H1 (cell line): ENCODE results near the gene OBSL1. TPM values are rescaled to one million over a fixed set of nuclear protein-coding genes. Genes with fewer than 3 reads are reported as not detected.

Source experiments
- CTCF ChIA-PET: fragments of 300-600 bp; sonication (Branson Sonifier 250); formaldehyde crosslinking; loops from one replicate; lab custom pipeline; 2021; ENCODE audit not compliant: partially characterized antibody; lab: Charles Lee
- POLR2A ChIA-PET: fragments of 300-600 bp; sonication (Branson Sonifier 250); formaldehyde crosslinking; loops from one replicate; lab custom pipeline; 2021; ENCODE audit warnings: inconsistent platforms; ENCODE audit not compliant: partially characterized antibody; lab: Charles Lee
- DNase-seq, 2 experiments: peaks; one replicate each; pipeline versions ENCODE4 v3.0.0 to v3.0.0-alpha.2; 2010 to 2022; ENCODE audit warnings: low spot score in 2 of 2, low read depth in 1 of 2, mixed read lengths in 1 of 2
- FAIRE-seq: peaks from 2 replicates; lab custom pipeline; 2011; peaks lifted over from hg19 to GRCh38; lab: Jason Lieb, UNC
- H2AFZ ChIP-seq: 2 replicates; pipeline ENCODE4 v1.8.1; 2012; ENCODE audit warnings: low read length, inconsistent platforms
- H2AK5ac ChIP-seq: 2 replicates; pipeline ENCODE4 v1.6.1; 2013; ENCODE audit warnings: low read depth, low read length
- H2BK120ac ChIP-seq: replicated peaks from 2 replicates; pipeline ENCODE3; 2013; ENCODE audit warnings: low read depth, low read length, inconsistent platforms
- H2BK12ac ChIP-seq: 2 replicates; pipeline ENCODE4 v1.6.1; 2013; ENCODE audit warnings: low read depth, low read length
- H2BK15ac ChIP-seq: 2 replicates; pipeline ENCODE4 v1.6.1; 2013; ENCODE audit warnings: low read length
- H2BK20ac ChIP-seq: 2 replicates; pipeline ENCODE4 v1.6.1; 2013; ENCODE audit warnings: low read length
- H2BK5ac ChIP-seq: 2 replicates; pipeline ENCODE4 v1.6.1; 2013; ENCODE audit warnings: low read depth, low read length
- H3K14ac ChIP-seq: 2 replicates; pipeline ENCODE4 v1.6.1; 2013; ENCODE audit warnings: inconsistent platforms; ENCODE audit not compliant: insufficient read length
- H3K18ac ChIP-seq: 2 replicates; pipeline ENCODE4 v1.6.1; 2013; ENCODE audit warnings: low read length; ENCODE audit errors: extremely low read depth
- H3K23ac ChIP-seq: 2 replicates; pipeline ENCODE4 v1.6.1; 2013; ENCODE audit warnings: inconsistent platforms; ENCODE audit not compliant: insufficient read length
- H3K23me2 ChIP-seq: 2 replicates; pipeline ENCODE4 v1.6.1; 2013; ENCODE audit warnings: low read depth, low read length
- H3K27ac ChIP-seq: 2 replicates; pipeline ENCODE4 v1.6.1; 2011; ENCODE audit warnings: low read depth, low read length, inconsistent platforms
- H3K27me3 ChIP-seq, 4 experiments: replicated peaks in 1 of 4; 1 replicate in 1 of 4; 2 replicates in 3 of 4; pipeline versions ENCODE4 v1.6.1 to v1.8.1; 2011 to 2013; ENCODE audit warnings: low read length in 3 of 4, mild to moderate bottlenecking in 3 of 4, inconsistent platforms in 2 of 4, mixed read lengths in 2 of 4, moderate library complexity in 1 of 4; ENCODE audit not compliant: control insufficient read depth in 3 of 4, insufficient read depth in 3 of 4; ENCODE audit errors: extremely low read depth in 1 of 4
- H3K36me3 ChIP-seq, 4 experiments: 2 replicates each; pipeline versions ENCODE4 v1.6.1 to v1.8.1; 2011 to 2013; ENCODE audit warnings: mild to moderate bottlenecking in 4 of 4, low read length in 3 of 4, moderate library complexity in 2 of 4, control low read depth in 1 of 4, inconsistent platforms in 1 of 4; ENCODE audit not compliant: insufficient read depth in 4 of 4, control insufficient read depth in 2 of 4
- H3K4ac ChIP-seq: replicated peaks from 2 replicates; pipeline ENCODE3; 2013; ENCODE audit warnings: low read length, low read depth, mixed read lengths, inconsistent platforms; ENCODE audit not compliant: insufficient read length
- H3K4me1 ChIP-seq, 4 experiments: replicated peaks in 1 of 4; 1 replicate in 1 of 4; 2 replicates in 3 of 4; pipeline versions ENCODE4 v1.6.1 to v1.8.1; 2011 to 2013; ENCODE audit warnings: low read length in 3 of 4, inconsistent platforms in 2 of 4, mixed read lengths in 1 of 4; ENCODE audit not compliant: insufficient read depth in 4 of 4, control insufficient read depth in 3 of 4
- H3K4me2 ChIP-seq, 2 experiments: 2 replicates each; pipeline versions ENCODE4 v1.6.1 to v1.8.1; 2011 to 2013; ENCODE audit warnings: low read depth in 2 of 2, low read length in 2 of 2, control low read depth in 1 of 2, inconsistent platforms in 1 of 2, mild to moderate bottlenecking in 1 of 2; ENCODE audit not compliant: insufficient read depth in 1 of 2
- H3K4me3 ChIP-seq, 4 experiments: fragments of 200-600, 300-600 bp in 1 of 4; sonication (generic), shearing (Covaris generic), sonication (Bioruptor Twin) in 1 of 4; 2 replicates each; pipeline versions ENCODE4 v1.5.1 to v1.8.1; 2011 to 2016; ENCODE audit warnings: low read length in 4 of 4, low read depth in 3 of 4, control low read depth in 2 of 4, inconsistent platforms in 2 of 4, mild to moderate bottlenecking in 2 of 4, mixed read lengths in 1 of 4, moderate library complexity in 1 of 4; ENCODE audit not compliant: insufficient read depth in 2 of 4; ENCODE audit errors: extremely low read depth in 1 of 4
- H3K56ac ChIP-seq: replicated peaks from 2 replicates; pipeline ENCODE3; 2013; ENCODE audit warnings: low read depth, mild to moderate bottlenecking, mixed read lengths, low read length, inconsistent platforms; ENCODE audit not compliant: insufficient read length
- H3K79me1 ChIP-seq: 2 replicates; pipeline ENCODE4 v1.6.1; 2013; ENCODE audit warnings: low read depth, low read length, control low read depth
- H3K79me2 ChIP-seq, 2 experiments: 2 replicates each; pipeline versions ENCODE4 v1.6.1 to v1.8.1; 2012 to 2013; ENCODE audit warnings: low read length in 2 of 2, mild to moderate bottlenecking in 2 of 2, inconsistent platforms in 1 of 2; ENCODE audit not compliant: insufficient read depth in 2 of 2, control insufficient read depth in 1 of 2
- H3K9ac ChIP-seq, 4 experiments: replicated peaks in 1 of 4; 1 replicate in 1 of 4; 2 replicates in 3 of 4; pipeline versions ENCODE4 v1.6.1 to v1.8.1; 2011 to 2013; ENCODE audit warnings: low read depth in 3 of 4, low read length in 3 of 4, control low read depth in 2 of 4, mild to moderate bottlenecking in 2 of 4, moderate library complexity in 2 of 4, inconsistent platforms in 1 of 4; ENCODE audit errors: extremely low read depth in 1 of 4
- H3K9me3 ChIP-seq, 2 experiments: 2 replicates each; pipeline versions ENCODE4 v1.6.1 to v1.8.1; 2012 to 2013; ENCODE audit warnings: mild to moderate bottlenecking in 2 of 2, moderate library complexity in 2 of 2, control low read depth in 1 of 2, inconsistent platforms in 1 of 2, low read depth in 1 of 2, low read length in 1 of 2, mixed read lengths in 1 of 2; ENCODE audit not compliant: insufficient read depth in 2 of 2
- H4K20me1 ChIP-seq, 2 experiments: replicated peaks in 1 of 2; 2 replicates each; pipeline versions ENCODE3 to v1.8.1; 2011 to 2013; ENCODE audit warnings: inconsistent platforms in 2 of 2, low read length in 2 of 2, mild to moderate bottlenecking in 1 of 2; ENCODE audit not compliant: insufficient read depth in 2 of 2, control insufficient read depth in 1 of 2
- H4K5ac ChIP-seq: 2 replicates; pipeline ENCODE4 v1.6.1; 2013; ENCODE audit warnings: low read length, low read depth, mixed read lengths, inconsistent platforms; ENCODE audit not compliant: insufficient read length
- H4K8ac ChIP-seq: 2 replicates; pipeline ENCODE4 v1.8.0; 2013; ENCODE audit warnings: mild to moderate bottlenecking, moderate library complexity, low read length, inconsistent platforms; ENCODE audit not compliant: insufficient read depth; ENCODE audit errors: extremely low read depth
- H4K91ac ChIP-seq: replicated peaks from 2 replicates; pipeline ENCODE3; 2013; ENCODE audit warnings: low read length, mixed read lengths, inconsistent platforms; ENCODE audit not compliant: insufficient read length
- CHD1 ChIP-seq: IDR thresholded peaks from 2 replicates; pipeline ENCODE4 v1.6.1; 2012; ENCODE audit warnings: low read depth, low read length, improper control_type of control experiment
- POLR2AphosphoS5 ChIP-seq: IDR thresholded peaks from 2 replicates; pipeline ENCODE4 v1.6.1; 2011; ENCODE audit warnings: low read depth, low read length
- RBBP5 ChIP-seq: IDR thresholded peaks from 2 replicates; pipeline ENCODE4 v1.7.1; 2012; ENCODE audit warnings: low read depth, mild to moderate bottlenecking, inconsistent platforms, low read length, moderate library complexity, borderline replicate concordance
- TAF1 ChIP-seq: IDR thresholded peaks from 2 replicates; pipeline ENCODE4 v1.6.1; 2011; ENCODE audit warnings: mild to moderate bottlenecking, low read depth, low read length
- WGBS, 2 experiments: shearing (Covaris generic) in 1 of 2; methylation state at CpG; one replicate each; pipeline versions ENCODE4 v1.1.6 to v1.1.7; 2013 to 2015; ENCODE audit warnings: low lambda C conversion rate in 2 of 2, mixed read lengths in 2 of 2, inconsistent platforms in 1 of 2, low coverage in 1 of 2, missing lambda C conversion rate in 1 of 2; ENCODE audit not compliant: insufficient replicate concordance in 2 of 2, insufficient coverage in 1 of 2, insufficient read length in 1 of 2; ENCODE audit errors: extremely low coverage in 1 of 2, missing lambda C conversion rate in 1 of 2; 5-methylcytosine and 5-hydroxymethylcytosine counted together
- polyA plus RNA-seq, 7 experiments: library from polyadenylated mRNA; depleted of rRNA in 3 of 7; stranded (reverse) in 5 of 7; unstranded in 2 of 7; fragments of >200 nt in 5 of 7; fragments of 200-250 nt in 2 of 7; gene quantifications; 1 replicate in 5 of 7; 2 replicates in 1 of 7; 4 replicates in 1 of 7; pipeline versions ENCODE4 v1.2.1 to v1.2.3, GENCODE V29; 2011 to 2013; ENCODE audit warnings: missing spikeins in 2 of 7, mixed read lengths in 2 of 7
- total RNA-seq: library from RNA; stranded (reverse); fragmentation: NEBNext Ultra II Directional; extraction: Animal tissue kit (Norgen Biotek cat#: 25700); gene quantifications from 2 replicates; pipeline ENCODE4 v1.2.1, GENCODE V29; 2021

The OBSL1 gene
- total and polyA plus RNA-seq, 2 of the 8 experiments (the other 6 are each of a cell fraction or from before 2014, with no cell fraction given): 116 to 127 TPM

DNA sequence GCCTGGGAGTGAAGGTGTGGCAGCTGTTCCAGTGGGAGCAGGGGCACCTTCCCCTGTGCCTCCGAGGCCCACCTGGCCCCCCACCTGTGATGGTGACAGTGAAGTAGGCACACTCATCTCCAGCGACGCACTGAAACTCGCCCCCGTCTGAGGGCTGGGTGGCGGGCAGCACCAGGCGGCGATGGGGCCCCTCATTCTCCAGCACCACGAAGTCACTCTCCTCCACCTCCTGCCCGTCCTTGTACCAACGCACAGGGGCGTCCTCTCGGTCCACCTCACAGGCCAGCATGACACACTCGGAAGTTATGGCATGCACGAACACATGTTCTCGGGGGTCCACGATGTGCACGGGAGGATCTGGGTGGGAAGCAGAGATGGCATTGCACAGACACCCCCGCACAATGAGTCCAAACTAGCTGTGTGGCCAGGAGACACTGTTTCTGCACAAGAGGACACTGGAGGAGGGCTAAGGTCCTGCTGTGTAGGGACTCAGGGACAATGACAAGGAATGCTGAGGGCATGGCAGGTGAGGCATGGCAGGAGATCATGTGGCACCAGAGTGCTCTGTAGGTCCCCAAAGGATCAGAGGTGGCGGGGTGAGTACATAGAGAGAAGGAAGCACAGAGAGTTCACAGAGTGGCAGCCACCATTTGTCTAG, 7.9 kb downstream of the OBSL1 start:
- POLR2A ChIA-PET: interaction anchor here (0.6 to 18.6 kb wide), 8 partner anchors 4 to 82 kb away, joined by 3 to 293 read pairs (median 45); partner anchors contain the start of genes CHPF, INHA, OBSL1 and STK11IP
- 0 out of 2 replicates have a peak, but pooled peaks cover 2% of the 10 kb centered on the region for H3K79me1 ChIP-seq
- no peak overlapping the region for H3K23ac ChIP-seq
- 0 out of 2 replicates have a peak overlapping the region, but pooled peaks have one; percentile 28 for H3K27ac ChIP-seq
- H2AFZ ChIP-seq: no peak overlapping the region
- no peaks in the 10 kb centered on the region for H3K23me2 ChIP-seq
- H4K5ac ChIP-seq: no peak overlapping the region
- no peak overlapping the region for H3K4me2 ChIP-seq
- no peak overlapping the region for H3K9ac ChIP-seq
- DNase-seq (no peak), FAIRE-seq (no peak)
- H2BK15ac ChIP-seq: peak overlapping the region; percentile 1; the same call in 1 of the 2 replicates
- H2BK12ac ChIP-seq: peak overlapping the region; percentile 100
- peak overlapping the region; percentile 100; the same call in 1 of the 2 replicates for H2BK5ac ChIP-seq
- H2BK20ac ChIP-seq: peak overlapping the region; percentile 100; the same call in 1 of the 2 replicates
- H4K8ac ChIP-seq: peak overlapping the region; percentile 73; the same call in 1 of the 2 replicates
- H3K14ac ChIP-seq: no peak overlapping the region
- H3K4ac ChIP-seq: no peak overlapping the region
- H3K18ac ChIP-seq: peak overlapping the region; percentile 34; the same call in 1 of the 2 replicates
- peaks cover 0 to 8% of the 10 kb centered on the region in 2 experiments; a peak in 1 of 4 replicates for H3K9me3 ChIP-seq
- H2BK120ac ChIP-seq: no peak overlapping the region
- H4K20me1 ChIP-seq: no peaks in the 10 kb centered on the region
- TF ChIP-seq TAF1: no peak
- 0 out of 2 replicates have a peak, but pooled peaks have one; percentile 29 for TF ChIP-seq POLR2AphosphoS5
- no peak for TF ChIP-seq RBBP5
- no peak for TF ChIP-seq CHD1
- H4K91ac ChIP-seq: peak overlapping the region; percentile 63
- H3K4me1 ChIP-seq: peaks cover 6 to 63% (median 52%) of the 10 kb centered on the region in 4 experiments
- H2AK5ac ChIP-seq: peak overlapping the region; percentile 100
- peaks cover 0 to 48% (median 11%) of the 10 kb centered on the region in 4 experiments; a peak in 6 of 8 replicates for H3K36me3 ChIP-seq
- no peak overlapping the region for H3K4me3 ChIP-seq
- no peak overlapping the region for H3K56ac ChIP-seq
- H3K27me3 ChIP-seq: no peaks in the 10 kb centered on the region
- H3K79me2 ChIP-seq: peaks cover 0 to 4% of the 10 kb centered on the region in 2 experiments; a peak in 1 of 4 replicates
- 95% methylated on average over 19 of the region's 20 CpGs; no CpG with 5 or more reads in 1 of the 2 experiments for WGBS, 2 experiments
- CTCF ChIA-PET: interaction anchor here (1.2 to 19.7 kb wide), 9 partner anchors 13 to 159 kb away, joined by 3 to 293 read pairs (median 51); partner anchors contain the start of genes CHPF, STK11IP and TMEM198
